Loucy (cell line): ENCODE results near the gene PRKCZ.

Experiments
- H2AFZ ChIP-seq: fragments of 200-600 bp; sonication (generic); 2 replicates; pipeline ENCODE4 v1.6.0; 2016; ENCODE audit warnings: antibody characterized with exemption, mild to moderate bottlenecking, low read length, moderate library complexity
- H3F3A ChIP-seq: fragments of 200-600 bp; 2 replicates; pipeline ENCODE4 v1.6.0; 2016; ENCODE audit warnings: antibody characterized with exemption, low read depth, mild to moderate bottlenecking
- H3K27me3 ChIP-seq: fragments of 200-600 bp; sonication (generic); 2 replicates; pipeline ENCODE4 v1.6.1; 2014; ENCODE audit warnings: low read length, mild to moderate bottlenecking; ENCODE audit not compliant: insufficient read depth, poor library complexity, severe bottlenecking
- H3K36me3 ChIP-seq: fragments of 200-600 bp; sonication (generic); 2 replicates; pipeline ENCODE4 v1.6.1; 2016; ENCODE audit warnings: low read length; ENCODE audit not compliant: insufficient read depth
- H3K4me1 ChIP-seq: fragments of 200-600 bp; sonication (generic); 2 replicates; pipeline ENCODE4 v1.5.1; 2014; ENCODE audit warnings: low read length, mild to moderate bottlenecking; ENCODE audit not compliant: insufficient read depth, poor library complexity, severe bottlenecking
- H3K4me2 ChIP-seq: fragments of 200-600 bp; sonication (generic); 2 replicates; pipeline ENCODE4 v1.6.0; 2014; ENCODE audit warnings: antibody characterized with exemption, low read length, low read depth, mild to moderate bottlenecking; ENCODE audit not compliant: poor library complexity, severe bottlenecking
- H3K4me3 ChIP-seq: fragments of 200-600 bp; sonication (generic); 2 replicates; pipeline ENCODE4 v1.5.1; 2014; ENCODE audit warnings: low read length, mild to moderate bottlenecking, mixed read lengths; ENCODE audit not compliant: poor library complexity, severe bottlenecking
- H3K79me2 ChIP-seq: fragments of 200-600 bp; sonication (generic); 2 replicates; pipeline ENCODE4 v1.6.1; 2014; ENCODE audit warnings: low read length; ENCODE audit not compliant: insufficient read depth
- H3K9ac ChIP-seq: fragments of 200-600 bp; sonication (generic); 2 replicates; pipeline ENCODE4 v1.6.0; 2014; ENCODE audit warnings: mild to moderate bottlenecking, low read depth, low read length, moderate library complexity; ENCODE audit not compliant: poor library complexity, severe bottlenecking
- H3K9me2 ChIP-seq: fragments of 200-600 bp; sonication (generic); replicated peaks from 2 replicates; pipeline ENCODE4 v1.6.1; 2016; ENCODE audit warnings: low read depth, low read length, mixed read lengths
- H3K9me3 ChIP-seq: fragments of 200-600 bp; sonication (generic); 2 replicates; pipeline ENCODE4 v1.6.1; 2014; ENCODE audit warnings: mild to moderate bottlenecking, antibody characterized with exemption, low read length, low read depth; ENCODE audit not compliant: insufficient read depth
- H4K20me1 ChIP-seq: fragments of 200-600 bp; sonication (generic); 2 replicates; pipeline ENCODE4 v1.6.0; 2014; ENCODE audit warnings: antibody characterized with exemption, low read length, mild to moderate bottlenecking; ENCODE audit not compliant: insufficient read depth, poor library complexity, severe bottlenecking
- CTCF ChIP-seq: fragments of 200-600 bp; sonication (generic); conservative IDR thresholded peaks from 2 replicates; pipeline ENCODE4 v1.5.1; 2014; ENCODE audit warnings: mild to moderate bottlenecking, antibody characterized with exemption, low read length
- EZH2phosphoT487 ChIP-seq: fragments of 200-600 bp; IDR thresholded peaks from 2 replicates; pipeline ENCODE4 v1.6.1; 2018; ENCODE audit warnings: antibody characterized with exemption, mild to moderate bottlenecking, moderate library complexity, borderline replicate concordance

PRKCZ gene

GRCh38 chr1:2019571-2020309 is 30.5 kb upstream of the PRKCZ start:
- Histone ChIP-seq H3K9me2 (no peaks in the 10 kb centered on the region), H3K4me2 (no peak overlapping the region), H3K9me3 (no peaks in the 10 kb centered on the region), H3K4me1 (no peaks in the 10 kb centered on the region), H3K36me3 (no peaks in the 10 kb centered on the region), H4K20me1 (no peaks in the 10 kb centered on the region), H3K9ac (no peak overlapping the region), H3K27me3 (no peaks in the 10 kb centered on the region), H2AFZ (no peak overlapping the region), H3K4me3 (no peak overlapping the region), H3K79me2 (no peaks in the 10 kb centered on the region), H3F3A (no peaks in the 10 kb centered on the region)
- TF ChIP-seq CTCF, result no peak
- TF ChIP-seq EZH2phosphoT487, result no peak

GRCh38 chr1:2020310-2020655 is 29.9 kb upstream of the PRKCZ start:
- H3K79me2 ChIP-seq, result no peaks in the 10 kb centered on the region
- H3F3A ChIP-seq, result no peaks in the 10 kb centered on the region
- no peak for TF ChIP-seq CTCF
- no peak for TF ChIP-seq EZH2phosphoT487
- no peaks in the 10 kb centered on the region for H3K36me3 ChIP-seq
- no peak overlapping the region for H3K9ac ChIP-seq
- no peaks in the 10 kb centered on the region for H3K27me3 ChIP-seq
- H2AFZ ChIP-seq, result no peak overlapping the region
- no peaks in the 10 kb centered on the region for H4K20me1 ChIP-seq
- no peaks in the 10 kb centered on the region for H3K9me2 ChIP-seq
- no peak overlapping the region for H3K4me3 ChIP-seq
- H3K9me3 ChIP-seq, result no peaks in the 10 kb centered on the region
- H3K4me1 ChIP-seq, result no peaks in the 10 kb centered on the region
- no peak overlapping the region for H3K4me2 ChIP-seq

- H3F3A ChIP-seq, result no peaks in the 10 kb centered on the region
- no peak overlapping the region for H3K4me3 ChIP-seq
- H3K9me3 ChIP-seq, result no peaks in the 10 kb centered on the region
- TF ChIP-seq CTCF (no peak), EZH2phosphoT487 (no peak)
- H2AFZ ChIP-seq, result no peak overlapping the region
- no peaks in the 10 kb centered on the region for H3K36me3 ChIP-seq
- no peaks in the 10 kb centered on the region for H3K79me2 ChIP-seq
- no peaks in the 10 kb centered on the region for H3K4me1 ChIP-seq
- no peak overlapping the region for H3K4me2 ChIP-seq
- no peak overlapping the region for H3K9ac ChIP-seq
- H3K9me2 ChIP-seq, result no peaks in the 10 kb centered on the region
- no peaks in the 10 kb centered on the region for H4K20me1 ChIP-seq
- H3K27me3 ChIP-seq, result no peaks in the 10 kb centered on the region
Observed at GRCh38 chr1:2021550-2021949, 28.7 kb upstream of the PRKCZ start.
